Measurements from ENCODE around the gene SKOR2.

DNA sequence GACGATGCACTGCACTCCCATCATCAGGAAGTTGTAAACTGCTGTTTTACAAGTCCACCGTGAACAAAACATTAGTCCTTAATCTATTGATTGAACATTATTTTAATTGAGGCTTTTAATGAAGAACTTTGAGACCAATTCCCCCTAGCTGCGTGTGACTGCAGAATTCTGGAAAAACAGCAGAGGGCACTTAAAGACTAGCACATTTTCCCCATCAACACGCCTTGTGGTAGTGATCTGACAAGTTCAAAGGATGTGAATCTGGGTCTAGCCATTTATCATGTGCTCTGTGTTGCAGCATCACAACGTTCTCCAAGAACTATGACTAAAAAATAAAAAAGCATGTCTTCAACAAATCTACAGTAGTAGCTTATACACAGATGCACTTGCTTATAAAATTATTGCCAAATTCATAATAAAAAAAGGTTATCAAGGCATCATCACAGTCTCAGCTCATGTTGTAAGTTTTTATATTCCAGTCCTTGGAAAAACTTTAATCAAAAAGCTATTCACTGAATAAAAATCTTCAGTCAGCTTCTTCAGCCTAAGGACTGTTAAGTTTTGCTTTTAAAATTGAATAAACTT, 35.8 kb downstream of the SKOR2 start:
- TF ChIP-seq, protein P1, sequence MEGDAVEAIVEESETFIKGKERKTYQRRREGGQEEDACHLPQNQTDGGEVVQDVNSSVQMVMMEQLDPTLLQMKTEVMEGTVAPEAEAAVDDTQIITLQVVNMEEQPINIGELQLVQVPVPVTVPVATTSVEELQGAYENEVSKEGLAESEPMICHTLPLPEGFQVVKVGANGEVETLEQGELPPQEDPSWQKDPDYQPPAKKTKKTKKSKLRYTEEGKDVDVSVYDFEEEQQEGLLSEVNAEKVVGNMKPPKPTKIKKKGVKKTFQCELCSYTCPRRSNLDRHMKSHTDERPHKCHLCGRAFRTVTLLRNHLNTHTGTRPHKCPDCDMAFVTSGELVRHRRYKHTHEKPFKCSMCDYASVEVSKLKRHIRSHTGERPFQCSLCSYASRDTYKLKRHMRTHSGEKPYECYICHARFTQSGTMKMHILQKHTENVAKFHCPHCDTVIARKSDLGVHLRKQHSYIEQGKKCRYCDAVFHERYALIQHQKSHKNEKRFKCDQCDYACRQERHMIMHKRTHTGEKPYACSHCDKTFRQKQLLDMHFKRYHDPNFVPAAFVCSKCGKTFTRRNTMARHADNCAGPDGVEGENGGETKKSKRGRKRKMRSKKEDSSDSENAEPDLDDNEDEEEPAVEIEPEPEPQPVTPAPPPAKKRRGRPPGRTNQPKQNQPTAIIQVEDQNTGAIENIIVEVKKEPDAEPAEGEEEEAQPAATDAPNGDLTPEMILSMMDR (IDR thresholded peaks at IDR 0.05 in 4 of 5, conservative IDR thresholded peaks at IDR 0.05 in 1 of 5), result peak in 2 of 5 experiments; percentile 24 to 30
- no peak for TF ChIP-seq POLR2A (IDR thresholded peaks at IDR 0.05)
